SH-SY5Y (cell line): ENCODE data around the gene HNF4A.

Experiments used
- GATA2 ChIP-seq: IDR thresholded peaks from 2 replicates; pipeline ENCODE4 v1.6.1; 2011; ENCODE audit warnings: mild to moderate bottlenecking, low read depth, low read length
- GATA3 ChIP-seq: IDR thresholded peaks from 2 replicates; pipeline ENCODE4 v1.6.1; 2011; ENCODE audit warnings: low read depth, mild to moderate bottlenecking, low read length, moderate library complexity

GRCh38 chr20:44331201-44331600 lies 24.3 kb upstream of the HNF4A start:
- no peak for TF ChIP-seq GATA2
- TF ChIP-seq GATA3: no peak
